Measurements from ENCODE around the gene GFM2. TPM values are rescaled to one million over a fixed set of nuclear protein-coding genes. Genes with fewer than 3 reads are reported as not detected.

Gene GFM2
- total and polyA plus RNA-seq, 2 of the 13 experiments (the other 11 are each of a cell fraction or from before 2014, with no cell fraction given) = 22.0 to 41.6 TPM

GRCh38 chr5:74684900-74685851 lies 81.7 kb downstream of the GFM2 start, which contains the start of gene HEXB (continued):
- TF ChIP-seq E2F2 (CRISPR knock-in tag; IDR thresholded peaks at IDR 0.05; ENCODE audit: borderline replicate concordance) (no peak; the same call in 1 of the 2 replicates), ZNF20 (CRISPR knock-in tag; IDR thresholded peaks at IDR 0.05) (no peak), ZC3H4 (CRISPR knock-in tag; IDR thresholded peaks at IDR 0.05; ENCODE audit: borderline replicate concordance) (no peak), ZNF296 (CRISPR knock-in tag; conservative IDR thresholded peaks at IDR 0.05) (0 out of 2 replicates have a peak, but pooled peaks have one; percentile 35), CHCHD3 (CRISPR knock-in tag; IDR thresholded peaks at IDR 0.05) (no peak), ZNF138 (CRISPR knock-in tag; IDR thresholded peaks at IDR 0.05; ENCODE audit: low read depth) (peak; percentile 73; the same call in 1 of the 2 replicates), NR2C2 (CRISPR knock-in tag; IDR thresholded peaks at IDR 0.05; ENCODE audit: borderline replicate concordance) (no peak; the same call in 1 of the 2 replicates), SOX6 (IDR thresholded peaks at IDR 0.05) (no peak), SOX6 (CRISPR knock-in tag; IDR thresholded peaks at IDR 0.05) (no peak), ZNF782 (CRISPR knock-in tag; IDR thresholded peaks at IDR 0.05; ENCODE audit: borderline replicate concordance) (no peak), BCL6 (CRISPR knock-in tag; IDR thresholded peaks at IDR 0.05) (peak; percentile 38; the same call in 1 of the 2 replicates), ZNF713 (CRISPR knock-in tag; IDR thresholded peaks at IDR 0.05) (no peak), RARG (CRISPR knock-in tag; IDR thresholded peaks at IDR 0.05; ENCODE audit: low read depth) (0 out of 2 replicates have a peak, but pooled peaks have one; percentile 58), NFIB (CRISPR knock-in tag; IDR thresholded peaks at IDR 0.05; ENCODE audit: borderline replicate concordance) (no peak), ZNF780A (CRISPR knock-in tag; IDR thresholded peaks at IDR 0.05) (peak; percentile 58; the same call in 1 of the 2 replicates), MIER2 (CRISPR knock-in tag; IDR thresholded peaks at IDR 0.05) (no peak), PTBP1 (IDR thresholded peaks at IDR 0.05; ENCODE audit: low read depth, low read length, poor library complexity, severe bottlenecking) (no peak), RFX5 (IDR thresholded peaks at IDR 0.05; ENCODE audit: low read depth, low read length) (no peak), SAP130 (CRISPR knock-in tag; IDR thresholded peaks at IDR 0.05; ENCODE audit: low read depth) (peak; percentile 82; the same call in 1 of the 2 replicates), MTF2 (CRISPR knock-in tag; IDR thresholded peaks at IDR 0.05; ENCODE audit: borderline replicate concordance) (no peak), ARID3A (IDR thresholded peaks at IDR 0.05; ENCODE audit: low read depth, low read length) (no peak)
- TF ChIP-seq, protein P1, sequence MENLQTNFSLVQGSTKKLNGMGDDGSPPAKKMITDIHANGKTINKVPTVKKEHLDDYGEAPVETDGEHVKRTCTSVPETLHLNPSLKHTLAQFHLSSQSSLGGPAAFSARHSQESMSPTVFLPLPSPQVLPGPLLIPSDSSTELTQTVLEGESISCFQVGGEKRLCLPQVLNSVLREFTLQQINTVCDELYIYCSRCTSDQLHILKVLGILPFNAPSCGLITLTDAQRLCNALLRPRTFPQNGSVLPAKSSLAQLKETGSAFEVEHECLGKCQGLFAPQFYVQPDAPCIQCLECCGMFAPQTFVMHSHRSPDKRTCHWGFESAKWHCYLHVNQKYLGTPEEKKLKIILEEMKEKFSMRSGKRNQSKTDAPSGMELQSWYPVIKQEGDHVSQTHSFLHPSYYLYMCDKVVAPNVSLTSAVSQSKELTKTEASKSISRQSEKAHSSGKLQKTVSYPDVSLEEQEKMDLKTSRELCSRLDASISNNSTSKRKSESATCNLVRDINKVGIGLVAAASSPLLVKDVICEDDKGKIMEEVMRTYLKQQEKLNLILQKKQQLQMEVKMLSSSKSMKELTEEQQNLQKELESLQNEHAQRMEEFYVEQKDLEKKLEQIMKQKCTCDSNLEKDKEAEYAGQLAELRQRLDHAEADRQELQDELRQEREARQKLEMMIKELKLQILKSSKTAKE (CRISPR knock-in tag; IDR thresholded peaks at IDR 0.05; ENCODE audit: borderline replicate concordance) = no peak; the same call in 1 of the 2 replicates
- TF ChIP-seq, protein P2, sequence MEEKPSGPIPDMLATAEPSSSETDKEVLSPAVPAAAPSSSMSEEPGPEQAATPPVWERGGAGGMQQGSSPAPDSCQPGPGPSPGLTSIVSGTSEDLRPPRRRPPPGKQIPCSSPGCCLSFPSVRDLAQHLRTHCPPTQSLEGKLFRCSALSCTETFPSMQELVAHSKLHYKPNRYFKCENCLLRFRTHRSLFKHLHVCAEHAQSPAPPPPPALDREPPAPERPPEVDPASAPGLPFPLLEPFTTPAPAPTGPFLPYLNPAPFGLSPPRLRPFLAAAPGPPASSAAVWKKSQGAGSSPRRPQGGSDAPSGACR (CRISPR knock-in tag; IDR thresholded peaks at IDR 0.05) = no peak; the same call in 1 of the 2 replicates
